ENCODE measurements around the gene MEMO1. TPM values are rescaled to one million over a fixed set of nuclear protein-coding genes. Genes with fewer than 3 reads are reported as not detected.

Gene MEMO1
- total RNA-seq, 1 donor from 2014 or later, result 52.7 TPM

DNA sequence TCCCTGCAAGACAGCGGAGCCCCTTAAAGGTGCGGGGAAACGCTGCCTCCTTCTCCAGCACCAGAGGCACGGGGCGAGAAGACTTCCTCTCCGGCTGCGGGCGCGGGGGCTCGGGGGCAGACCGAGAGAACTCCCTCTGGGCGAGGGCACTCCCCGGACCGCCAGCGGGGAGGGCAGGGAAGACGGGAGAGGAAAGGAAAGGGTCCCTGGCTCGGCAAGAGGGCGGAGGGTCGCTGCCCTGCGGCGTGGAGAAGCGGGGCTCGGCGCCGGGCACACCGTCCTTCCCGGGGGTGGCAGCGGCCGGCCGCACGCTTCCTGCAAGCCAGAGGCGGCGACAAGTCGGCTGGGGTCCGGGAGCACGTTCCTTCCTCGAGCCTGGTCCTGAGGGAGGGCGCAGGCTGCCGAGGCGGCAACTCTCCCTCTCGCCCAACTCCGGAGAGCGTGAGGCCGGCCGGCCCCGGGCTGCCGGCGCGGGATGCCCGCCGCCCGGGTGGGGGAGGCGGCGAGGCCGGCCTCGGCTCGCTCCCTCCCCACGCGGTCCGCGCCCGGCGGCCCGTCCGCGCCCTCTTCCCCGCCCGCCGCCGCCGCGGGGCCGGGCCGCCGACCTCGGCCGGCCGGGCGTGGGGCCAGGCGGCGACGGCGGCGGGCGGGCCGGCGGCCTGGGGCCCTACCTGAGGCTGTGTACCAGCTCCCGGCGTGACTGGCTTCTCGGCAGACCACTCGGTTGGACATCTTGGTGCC is 1.1 kb downstream of the MEMO1 start:
- Mint-ChIP-seq H3K27me3 (ENCODE audit: low read depth) (no peaks in the 10 kb centered on the region), H3K27ac (peak overlapping the region; percentile 90), H3K4me1 (peaks cover 33% of the 10 kb centered on the region), H3K4me3 (peak overlapping the region; percentile 93), H3K9me3 (no peaks in the 10 kb centered on the region), H3K36me3 (peaks cover 5% of the 10 kb centered on the region)
- TF ChIP-seq, protein P1, sequence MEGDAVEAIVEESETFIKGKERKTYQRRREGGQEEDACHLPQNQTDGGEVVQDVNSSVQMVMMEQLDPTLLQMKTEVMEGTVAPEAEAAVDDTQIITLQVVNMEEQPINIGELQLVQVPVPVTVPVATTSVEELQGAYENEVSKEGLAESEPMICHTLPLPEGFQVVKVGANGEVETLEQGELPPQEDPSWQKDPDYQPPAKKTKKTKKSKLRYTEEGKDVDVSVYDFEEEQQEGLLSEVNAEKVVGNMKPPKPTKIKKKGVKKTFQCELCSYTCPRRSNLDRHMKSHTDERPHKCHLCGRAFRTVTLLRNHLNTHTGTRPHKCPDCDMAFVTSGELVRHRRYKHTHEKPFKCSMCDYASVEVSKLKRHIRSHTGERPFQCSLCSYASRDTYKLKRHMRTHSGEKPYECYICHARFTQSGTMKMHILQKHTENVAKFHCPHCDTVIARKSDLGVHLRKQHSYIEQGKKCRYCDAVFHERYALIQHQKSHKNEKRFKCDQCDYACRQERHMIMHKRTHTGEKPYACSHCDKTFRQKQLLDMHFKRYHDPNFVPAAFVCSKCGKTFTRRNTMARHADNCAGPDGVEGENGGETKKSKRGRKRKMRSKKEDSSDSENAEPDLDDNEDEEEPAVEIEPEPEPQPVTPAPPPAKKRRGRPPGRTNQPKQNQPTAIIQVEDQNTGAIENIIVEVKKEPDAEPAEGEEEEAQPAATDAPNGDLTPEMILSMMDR (IDR thresholded peaks at IDR 0.05; ENCODE audit: unreplicated experiment), result no peak
- DNase-seq (ENCODE audit: low spot score in 2 of 2, unreplicated experiment in 2 of 2), result peak; percentile 28 to 55

- Mint-ChIP-seq H3K9me3 (no peaks in the 10 kb centered on the region), H3K4me1 (peaks cover 33% of the 10 kb centered on the region), H3K27ac (peak overlapping the region; percentile 90), H3K36me3 (peaks cover 2% of the 10 kb centered on the region), H3K27me3 (ENCODE audit: low read depth) (no peaks in the 10 kb centered on the region), H3K4me3 (peak overlapping the region; percentile 93)
- no peak for DNase-seq (ENCODE audit: low spot score in 2 of 2, unreplicated experiment in 2 of 2)
- TF ChIP-seq, protein P1 (IDR thresholded peaks at IDR 0.05; ENCODE audit: unreplicated experiment), result no peak
These were observed 1.8 kb downstream of the MEMO1 start for GRCh38 chr2:32008805-32009515.

- Mint-ChIP-seq H3K36me3 (no peaks in the 10 kb centered on the region), H3K4me3 (no peak overlapping the region), H3K9me3 (no peaks in the 10 kb centered on the region), H3K27me3 (ENCODE audit: low read depth) (no peaks in the 10 kb centered on the region), H3K27ac (peak overlapping the region; percentile 2), H3K4me1 (peaks cover 36% of the 10 kb centered on the region)
- TF ChIP-seq, protein P1 (IDR thresholded peaks at IDR 0.05; ENCODE audit: unreplicated experiment), result no peak
- no peak for DNase-seq (ENCODE audit: low spot score in 2 of 2, unreplicated experiment in 2 of 2)
These were observed 3.8 kb downstream of the MEMO1 start for GRCh38 chr2:32007121-32007391.

DNA sequence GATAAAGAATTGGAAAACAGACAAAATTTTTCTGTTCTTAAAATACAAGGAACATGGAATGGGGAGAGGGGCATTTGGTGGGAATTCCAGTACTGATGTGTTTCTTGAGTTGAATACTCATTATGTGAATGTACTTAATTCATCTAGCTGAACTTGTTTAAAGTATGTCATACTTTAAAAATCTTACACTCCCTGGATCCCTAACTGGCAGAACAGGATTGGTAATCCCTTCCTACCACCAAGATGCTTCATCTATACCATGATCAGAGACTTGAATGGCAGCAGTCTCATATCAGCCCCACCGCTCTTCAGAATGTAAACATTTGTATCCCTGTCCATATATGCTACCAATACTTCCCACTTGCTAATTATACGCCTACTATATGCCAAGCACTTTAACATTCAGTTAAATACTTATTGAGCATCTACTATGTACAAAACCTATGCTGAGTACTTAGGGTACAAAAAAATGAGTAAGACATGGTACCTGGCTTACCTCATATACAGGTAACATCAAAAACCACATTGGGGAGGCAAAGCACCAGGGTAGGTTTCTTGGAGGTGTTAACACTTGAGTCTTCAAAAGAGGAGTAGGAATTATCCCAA is 5.3 kb downstream of the MEMO1 start:
- H3K27ac Mint-ChIP-seq, result no peak overlapping the region
- no peaks in the 10 kb centered on the region for H3K27me3 Mint-ChIP-seq (ENCODE audit: low read depth)
- TF ChIP-seq, protein P1 (IDR thresholded peaks at IDR 0.05; ENCODE audit: unreplicated experiment), result no peak
- H3K36me3 Mint-ChIP-seq, result no peaks in the 10 kb centered on the region
- peaks cover 30% of the 10 kb centered on the region for H3K4me1 Mint-ChIP-seq
- DNase-seq (ENCODE audit: low spot score in 2 of 2, unreplicated experiment in 2 of 2), result no peak
- H3K9me3 Mint-ChIP-seq, result peaks cover 3% of the 10 kb centered on the region
- H3K4me3 Mint-ChIP-seq, result no peak overlapping the region

DNA sequence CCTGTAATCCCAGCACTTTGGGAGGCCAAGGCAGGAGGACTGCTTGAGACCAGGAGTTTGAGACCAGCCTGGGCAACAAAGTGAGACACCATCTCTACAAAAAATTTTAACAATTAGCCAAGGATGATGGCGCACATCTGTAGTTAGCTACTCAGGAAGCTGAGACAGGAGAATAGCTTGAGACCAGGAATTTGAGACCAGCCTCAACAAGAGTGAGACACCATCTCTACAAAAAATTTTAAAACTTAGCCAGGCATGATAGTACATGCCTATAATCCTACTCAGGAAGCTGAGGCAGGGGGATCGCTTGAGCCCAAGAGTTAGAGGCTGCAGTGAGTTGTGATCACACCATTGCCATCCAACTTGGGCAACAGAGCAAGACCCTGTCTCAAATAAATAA is 7.0 kb downstream of the MEMO1 start:
- H3K27ac Mint-ChIP-seq, result peak overlapping the region; percentile 80
- peaks cover 2% of the 10 kb centered on the region for H3K36me3 Mint-ChIP-seq
- peaks cover 3% of the 10 kb centered on the region for H3K9me3 Mint-ChIP-seq
- no peak overlapping the region for H3K4me3 Mint-ChIP-seq
- no peaks in the 10 kb centered on the region for H3K27me3 Mint-ChIP-seq (ENCODE audit: low read depth)
- DNase-seq (ENCODE audit: low spot score in 2 of 2, unreplicated experiment in 2 of 2), result no peak
- peaks cover 31% of the 10 kb centered on the region for H3K4me1 Mint-ChIP-seq
- TF ChIP-seq, protein P1 (IDR thresholded peaks at IDR 0.05; ENCODE audit: unreplicated experiment), result no peak
